Left ventricle myocardium inferior (tissue), 1 donor: ENCODE measurements around the gene TSPO2. TPM values are rescaled to one million over a fixed set of nuclear protein-coding genes. Genes with fewer than 3 reads are reported as not detected.

ENCODE experiments used
- DNase-seq: peaks from one replicate; pipeline ENCODE4 v3.0.0-alpha.2; 2020
- H3K27ac ChIP-seq: fragments of 200-600 bp; replicated peaks from 2 replicates; pipeline ENCODE4 v1.8.0; 2021
- H3K27me3 ChIP-seq: fragments of 200-600 bp; 2 replicates; pipeline ENCODE4 v1.8.0; 2021; ENCODE audit warnings: low read depth
- H3K36me3 ChIP-seq: fragments of 200-600 bp; 2 replicates; pipeline ENCODE4 v1.8.0; 2021
- H3K4me1 ChIP-seq: fragments of 200-600 bp; 2 replicates; pipeline ENCODE4 v1.8.0; 2021
- H3K4me3 ChIP-seq: fragments of 200-600 bp; 2 replicates; pipeline ENCODE4 v1.8.0; 2021; ENCODE audit warnings: mild to moderate bottlenecking, moderate library complexity
- H3K9me3 ChIP-seq: fragments of 200-600 bp; replicated peaks from 2 replicates; pipeline ENCODE4 v1.8.0; 2021
- intact Hi-C: fragments of 100-400 bp; cut with micrococcal nuclease; formaldehyde crosslinking; loops from one replicate; pipeline ENCODE4 v1.11.0; 2022
- total RNA-seq: library from RNA; stranded (reverse); fragmentation: NEBNext Ultra II Directional; extraction: Animal tissue kit (Norgen Biotek cat#: 25700); gene quantifications from one replicate; pipeline ENCODE4 v1.2.1, GENCODE V29; 2021
- TF ChIP-seq, protein P1 (sequence below): fragments of 200-600 bp; IDR thresholded peaks from 2 replicates; pipeline ENCODE4 v1.8.0; 2021; ENCODE audit warnings: antibody characterized with exemption, mild to moderate bottlenecking, borderline replicate concordance
- donor health status: DM: no; HTN: yes; CAD: no; lungs with severe emphysema.

The TSPO2 gene
- total RNA-seq, 1 donor from 2014 or later, result not detected

DNA sequence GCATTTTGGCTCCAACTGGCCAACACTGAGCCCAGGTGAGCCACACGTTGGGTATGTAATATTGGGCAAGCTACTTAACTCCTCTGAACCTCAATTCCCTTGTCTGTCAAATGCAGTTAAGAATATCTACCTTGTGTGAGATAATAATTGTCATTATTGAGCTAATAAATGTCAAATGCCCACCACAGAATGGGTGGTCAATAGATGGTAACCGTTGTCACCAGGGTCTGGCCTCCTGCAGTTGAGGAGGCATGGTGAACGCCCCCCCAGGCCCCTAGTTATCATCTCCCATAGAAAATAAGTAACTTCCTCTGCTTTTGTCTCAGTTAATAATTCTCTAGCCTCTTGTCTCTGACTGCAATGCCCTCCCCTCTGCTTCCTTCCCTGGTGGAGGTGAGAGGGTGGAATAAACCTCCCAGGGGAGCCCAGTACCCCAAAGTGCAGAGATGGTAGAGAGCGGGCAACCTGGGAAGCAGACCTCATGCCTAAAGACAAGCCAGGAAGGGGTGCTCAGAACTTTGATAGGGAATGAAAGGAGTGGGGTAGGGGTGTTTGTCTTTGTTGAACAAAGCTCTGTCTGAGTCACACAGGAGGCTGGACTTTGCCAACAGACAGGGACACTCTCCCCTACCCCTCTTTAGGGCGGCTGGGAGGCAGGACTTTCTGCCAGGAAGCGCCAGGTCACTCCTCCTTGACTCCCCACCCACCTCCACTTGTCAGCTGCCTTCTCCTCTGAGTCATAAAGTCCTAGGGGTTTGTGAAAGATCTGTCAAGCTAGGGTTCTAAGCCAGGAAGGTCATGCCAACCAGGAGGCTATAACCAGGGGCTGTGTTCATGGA, 1.9 kb upstream of the TSPO2 start:
- intact Hi-C loops, result no loop called here
- H3K4me1 ChIP-seq, result peaks cover 7% of the 10 kb centered on the region
- no peaks in the 10 kb centered on the region for H3K36me3 ChIP-seq
- H3K27me3 ChIP-seq, result no peaks in the 10 kb centered on the region
- H3K4me3 ChIP-seq, result no peak overlapping the region
- TF ChIP-seq, protein P1, sequence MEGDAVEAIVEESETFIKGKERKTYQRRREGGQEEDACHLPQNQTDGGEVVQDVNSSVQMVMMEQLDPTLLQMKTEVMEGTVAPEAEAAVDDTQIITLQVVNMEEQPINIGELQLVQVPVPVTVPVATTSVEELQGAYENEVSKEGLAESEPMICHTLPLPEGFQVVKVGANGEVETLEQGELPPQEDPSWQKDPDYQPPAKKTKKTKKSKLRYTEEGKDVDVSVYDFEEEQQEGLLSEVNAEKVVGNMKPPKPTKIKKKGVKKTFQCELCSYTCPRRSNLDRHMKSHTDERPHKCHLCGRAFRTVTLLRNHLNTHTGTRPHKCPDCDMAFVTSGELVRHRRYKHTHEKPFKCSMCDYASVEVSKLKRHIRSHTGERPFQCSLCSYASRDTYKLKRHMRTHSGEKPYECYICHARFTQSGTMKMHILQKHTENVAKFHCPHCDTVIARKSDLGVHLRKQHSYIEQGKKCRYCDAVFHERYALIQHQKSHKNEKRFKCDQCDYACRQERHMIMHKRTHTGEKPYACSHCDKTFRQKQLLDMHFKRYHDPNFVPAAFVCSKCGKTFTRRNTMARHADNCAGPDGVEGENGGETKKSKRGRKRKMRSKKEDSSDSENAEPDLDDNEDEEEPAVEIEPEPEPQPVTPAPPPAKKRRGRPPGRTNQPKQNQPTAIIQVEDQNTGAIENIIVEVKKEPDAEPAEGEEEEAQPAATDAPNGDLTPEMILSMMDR, result no peak
- H3K9me3 ChIP-seq, result no peaks in the 10 kb centered on the region
- no peak overlapping the region for H3K27ac ChIP-seq
- no peak for DNase-seq

DNA sequence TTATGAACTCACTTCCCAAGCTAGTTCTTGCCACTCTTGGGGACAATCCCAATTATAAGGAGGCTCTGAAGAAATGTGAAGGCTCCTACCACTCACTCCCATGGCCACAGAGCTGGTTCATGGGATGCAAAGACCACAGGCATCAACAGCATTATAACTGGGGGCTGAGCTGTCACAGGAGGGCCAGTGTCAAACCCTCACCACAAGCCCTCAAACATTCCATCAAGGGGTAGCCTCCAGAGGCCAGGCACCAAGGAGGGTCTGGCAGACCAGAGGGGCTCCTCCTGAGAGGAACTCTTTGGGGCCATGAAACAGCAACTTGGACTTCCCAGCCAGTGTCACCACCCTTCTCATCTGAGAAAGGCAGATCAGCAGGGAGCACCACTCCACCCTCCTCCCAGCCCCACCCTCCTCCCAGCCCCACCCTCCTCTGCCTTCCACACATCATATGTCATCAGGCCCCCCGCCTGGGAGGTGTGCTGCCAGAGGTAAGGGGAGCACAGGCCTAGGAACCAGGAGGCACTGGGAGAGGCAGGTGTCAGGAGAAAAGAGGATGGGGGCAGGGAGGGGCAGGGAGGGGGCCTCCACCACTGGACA, 1.2 kb upstream of the TSPO2 start:
- Histone ChIP-seq H3K4me1 (peaks cover 7% of the 10 kb centered on the region), H3K27ac (no peak overlapping the region), H3K9me3 (no peaks in the 10 kb centered on the region), H3K27me3 (no peaks in the 10 kb centered on the region), H3K36me3 (no peaks in the 10 kb centered on the region), H3K4me3 (no peak overlapping the region)
- DNase-seq, result no peak
- intact Hi-C loops, result no loop called here
- TF ChIP-seq, protein P1, result no peak

DNA sequence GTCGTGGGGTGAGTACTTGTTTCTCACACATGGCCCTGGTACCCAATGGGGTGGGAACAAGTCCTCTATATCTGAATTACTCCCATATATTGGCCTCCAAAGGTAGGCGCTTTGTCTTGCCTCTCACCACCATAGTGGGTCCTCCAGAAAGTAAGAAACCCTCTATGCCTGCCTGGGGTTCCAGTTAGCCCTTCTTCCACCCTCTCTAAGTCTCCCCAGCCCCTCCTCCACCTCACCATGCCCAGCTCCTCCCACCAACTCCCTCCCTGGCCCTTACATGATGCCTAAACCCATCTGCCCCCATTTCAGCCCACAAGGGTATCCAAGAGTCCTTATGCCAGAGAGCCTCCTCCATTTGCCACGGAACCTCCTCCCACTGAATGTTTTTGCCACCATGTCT, 884 bp downstream of the TSPO2 start:
- Histone ChIP-seq H3K4me3 (no peak overlapping the region), H3K36me3 (no peaks in the 10 kb centered on the region), H3K9me3 (no peaks in the 10 kb centered on the region), H3K27me3 (no peaks in the 10 kb centered on the region), H3K27ac (no peak overlapping the region), H3K4me1 (peaks cover 12% of the 10 kb centered on the region)
- DNase-seq, result no peak
- TF ChIP-seq, protein P1, result no peak
- intact Hi-C loops, result no loop called here

DNA sequence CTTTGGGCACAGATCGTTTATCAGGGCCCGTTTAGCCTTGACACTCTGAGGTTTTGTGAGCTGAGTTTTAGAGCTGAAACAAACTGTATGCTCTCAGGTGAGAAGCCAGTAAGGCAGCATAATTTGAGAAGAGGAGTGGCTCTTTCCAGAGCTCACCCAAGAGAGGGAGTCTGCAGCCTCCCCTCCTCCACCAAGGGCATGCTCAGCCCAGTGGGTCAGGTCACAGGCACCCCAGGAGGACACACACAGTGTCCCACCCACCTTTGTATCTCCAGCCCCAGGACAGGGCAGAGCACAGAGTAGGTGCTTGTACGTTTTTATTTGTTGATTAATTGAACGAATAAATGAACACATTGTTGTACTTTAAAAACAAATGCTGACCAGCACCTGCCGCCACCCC, 3.4 kb downstream of the TSPO2 start:
- H3K4me1 ChIP-seq, result peaks cover 29% of the 10 kb centered on the region
- H3K27me3 ChIP-seq, result no peaks in the 10 kb centered on the region
- TF ChIP-seq, protein P1, result no peak
- H3K36me3 ChIP-seq, result no peaks in the 10 kb centered on the region
- H3K4me3 ChIP-seq, result no peak overlapping the region
- no peaks in the 10 kb centered on the region for H3K9me3 ChIP-seq
- H3K27ac ChIP-seq, result no peak overlapping the region
- no peak for DNase-seq
- intact Hi-C loops, result no loop called here

DNA sequence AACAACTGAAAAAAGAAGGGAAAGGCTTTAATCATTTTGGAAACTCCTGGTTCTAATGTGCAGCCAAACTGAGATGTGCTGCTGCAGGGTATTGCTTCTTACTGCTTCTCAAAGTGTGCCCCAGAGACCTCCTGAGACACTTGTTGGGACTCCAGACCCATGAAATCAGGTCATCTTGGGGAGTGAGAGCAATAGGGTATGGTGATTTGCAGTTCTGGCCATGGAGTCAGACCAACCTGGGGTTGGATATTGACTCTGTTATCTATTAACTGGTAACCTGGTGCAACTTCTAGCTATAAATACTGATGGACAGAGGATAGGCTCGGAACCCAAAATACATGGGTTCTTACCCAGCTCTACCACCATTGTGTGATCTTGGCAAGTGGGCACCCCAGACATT, 3.8 kb downstream of the TSPO2 start:
- Histone ChIP-seq H3K36me3 (no peaks in the 10 kb centered on the region), H3K27ac (no peak overlapping the region), H3K4me3 (no peak overlapping the region), H3K4me1 (peaks cover 32% of the 10 kb centered on the region), H3K9me3 (no peaks in the 10 kb centered on the region), H3K27me3 (no peaks in the 10 kb centered on the region)
- TF ChIP-seq, protein P1, result no peak
- intact Hi-C loops, result no loop called here
- DNase-seq, result no peak
